Dendritic cell treated with granulocyte-macrophage colony-stimulating factor and Interleukin-4, amounts not matched to agents 40 ng/mL and 50 ng/mL, for 4 days (primary cell): Measurements from ENCODE around the gene PYURF.

Experiments used
- H3K27ac Mint-ChIP-seq: one replicate; pipeline ENCODE4 v1.8.0; 2022; ENCODE audit warnings: mild to moderate bottlenecking, mixed read lengths
- H3K27me3 Mint-ChIP-seq: one replicate; pipeline ENCODE4 v1.8.0; 2022; ENCODE audit warnings: mild to moderate bottlenecking, mixed read lengths
- H3K36me3 Mint-ChIP-seq: one replicate; pipeline ENCODE4 v1.8.0; 2022; ENCODE audit warnings: low read depth, mixed read lengths
- H3K4me1 Mint-ChIP-seq: one replicate; pipeline ENCODE4 v1.8.0; 2022; ENCODE audit warnings: low read depth, mixed read lengths
- H3K4me3 Mint-ChIP-seq: one replicate; pipeline ENCODE4 v1.8.0; 2022; ENCODE audit warnings: mild to moderate bottlenecking, moderate library complexity, mixed read lengths
- H3K9me3 Mint-ChIP-seq: one replicate; pipeline ENCODE4 v1.8.0; 2022; ENCODE audit warnings: mixed read lengths
- intact Hi-C: fragments of 100-400 bp; cut with micrococcal nuclease; formaldehyde crosslinking; loops from one replicate; pipeline ENCODE4 v1.15.0; 2022

Gene PYURF

GRCh38 chr4:88526221-88526815, 2.7 kb upstream of the PYURF start:
- H3K36me3 Mint-ChIP-seq: peaks cover 14% of the 10 kb centered on the region
- intact Hi-C loops: loop anchor here (5.0 kb wide), 1 partner anchor 291 kb away; no protein-coding TSS in a partner anchor
- no peak overlapping the region for H3K4me3 Mint-ChIP-seq
- no peaks in the 10 kb centered on the region for H3K9me3 Mint-ChIP-seq
- H3K27me3 Mint-ChIP-seq: peaks cover 1% of the 10 kb centered on the region
- H3K4me1 Mint-ChIP-seq: peaks cover 8% of the 10 kb centered on the region
- no peak overlapping the region for H3K27ac Mint-ChIP-seq

GRCh38 chr4:88524171-88524570, 595 bp upstream of the PYURF start:
- peaks cover 8% of the 10 kb centered on the region for H3K4me1 Mint-ChIP-seq
- peaks cover 25% of the 10 kb centered on the region for H3K36me3 Mint-ChIP-seq
- no peak overlapping the region for H3K4me3 Mint-ChIP-seq
- no peaks in the 10 kb centered on the region for H3K9me3 Mint-ChIP-seq
- intact Hi-C loops: no loop called here
- H3K27me3 Mint-ChIP-seq: peaks cover 1% of the 10 kb centered on the region
- H3K27ac Mint-ChIP-seq: peak overlapping the region; percentile 95

- intact Hi-C loops: loop anchor here (2.0 kb wide), 1 partner anchor 144 kb away; the partner anchor contains the start of gene HERC6
These were observed 763 bp downstream of the PYURF start for GRCh38 chr4:88522702-88523324.

DNA sequence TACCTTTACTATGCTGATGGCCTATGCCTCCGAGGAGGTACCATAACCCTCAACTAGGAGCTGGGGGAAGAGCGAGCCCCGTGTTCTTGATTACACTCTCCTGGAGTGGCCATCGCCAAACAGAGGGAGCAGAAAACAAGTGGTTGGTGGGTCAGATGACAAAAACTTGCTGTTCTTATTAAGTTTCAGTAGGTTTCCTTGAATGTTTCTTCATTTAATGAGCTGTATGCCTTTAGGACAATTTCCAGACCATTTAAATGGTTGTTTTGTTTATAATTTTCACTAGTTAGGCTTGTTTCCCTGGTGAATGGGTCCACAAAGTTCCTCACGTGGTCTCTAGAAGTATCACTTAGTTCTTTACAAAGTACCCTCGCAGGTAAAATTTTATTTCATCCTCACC, 4.7 kb downstream of the PYURF start:
- Mint-ChIP-seq H3K36me3 (peaks cover 25% of the 10 kb centered on the region), H3K27me3 (no peaks in the 10 kb centered on the region), H3K9me3 (no peaks in the 10 kb centered on the region), H3K4me3 (no peak overlapping the region), H3K4me1 (peaks cover 8% of the 10 kb centered on the region), H3K27ac (no peak overlapping the region)
- intact Hi-C loops: loop anchor here (2.0 to 10.0 kb wide), 3 partner anchors 60 to 484 kb away; partner anchors contain the start of gene PPM1K

More at GRCh38 chr4:88522702-88523324, 763 bp downstream of the PYURF start:
- Mint-ChIP-seq H3K27me3 (peaks cover 1% of the 10 kb centered on the region), H3K36me3 (peaks cover 25% of the 10 kb centered on the region), H3K9me3 (no peaks in the 10 kb centered on the region), H3K4me3 (peak overlapping the region; percentile 99), H3K4me1 (peaks cover 8% of the 10 kb centered on the region), H3K27ac (peak overlapping the region; percentile 95)

GRCh38 chr4:88517825-88518224, 5.8 kb downstream of the PYURF start:
- no peak overlapping the region for H3K27ac Mint-ChIP-seq
- peaks cover 8% of the 10 kb centered on the region for H3K4me1 Mint-ChIP-seq
- peaks cover 16% of the 10 kb centered on the region for H3K36me3 Mint-ChIP-seq
- H3K9me3 Mint-ChIP-seq: no peaks in the 10 kb centered on the region
- intact Hi-C loops: loop anchor here (2.0 to 10.0 kb wide), 3 partner anchors 59 to 483 kb away; partner anchors contain the start of gene PPM1K
- no peaks in the 10 kb centered on the region for H3K27me3 Mint-ChIP-seq
- no peak overlapping the region for H3K4me3 Mint-ChIP-seq

DNA sequence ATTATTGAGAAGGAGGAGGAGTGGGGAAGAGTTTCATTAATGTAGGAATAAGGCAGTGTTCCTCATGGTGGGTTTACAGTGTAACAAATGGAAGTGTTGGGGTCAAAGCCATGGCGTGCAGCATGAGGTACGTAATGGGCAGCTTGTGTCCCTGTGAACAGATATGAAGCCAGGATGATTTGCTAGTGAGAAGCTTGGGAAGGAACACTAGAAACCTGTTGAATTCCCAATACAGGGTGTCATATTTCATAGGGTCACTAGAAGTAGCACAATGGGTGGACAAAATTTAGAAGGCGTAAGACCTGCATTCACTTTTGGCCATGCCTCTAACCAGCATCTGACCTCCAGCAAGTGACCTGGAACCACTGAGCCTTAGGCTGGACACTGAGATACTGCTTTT, 6.8 kb downstream of the PYURF start:
- Mint-ChIP-seq H3K27ac (no peak overlapping the region), H3K4me1 (peaks cover under 1% of the 10 kb centered on the region)
- intact Hi-C loops: loop anchor here (5.0 to 10.0 kb wide), 2 partner anchors 234 to 482 kb away; partner anchors contain the start of gene PPM1K

DNA sequence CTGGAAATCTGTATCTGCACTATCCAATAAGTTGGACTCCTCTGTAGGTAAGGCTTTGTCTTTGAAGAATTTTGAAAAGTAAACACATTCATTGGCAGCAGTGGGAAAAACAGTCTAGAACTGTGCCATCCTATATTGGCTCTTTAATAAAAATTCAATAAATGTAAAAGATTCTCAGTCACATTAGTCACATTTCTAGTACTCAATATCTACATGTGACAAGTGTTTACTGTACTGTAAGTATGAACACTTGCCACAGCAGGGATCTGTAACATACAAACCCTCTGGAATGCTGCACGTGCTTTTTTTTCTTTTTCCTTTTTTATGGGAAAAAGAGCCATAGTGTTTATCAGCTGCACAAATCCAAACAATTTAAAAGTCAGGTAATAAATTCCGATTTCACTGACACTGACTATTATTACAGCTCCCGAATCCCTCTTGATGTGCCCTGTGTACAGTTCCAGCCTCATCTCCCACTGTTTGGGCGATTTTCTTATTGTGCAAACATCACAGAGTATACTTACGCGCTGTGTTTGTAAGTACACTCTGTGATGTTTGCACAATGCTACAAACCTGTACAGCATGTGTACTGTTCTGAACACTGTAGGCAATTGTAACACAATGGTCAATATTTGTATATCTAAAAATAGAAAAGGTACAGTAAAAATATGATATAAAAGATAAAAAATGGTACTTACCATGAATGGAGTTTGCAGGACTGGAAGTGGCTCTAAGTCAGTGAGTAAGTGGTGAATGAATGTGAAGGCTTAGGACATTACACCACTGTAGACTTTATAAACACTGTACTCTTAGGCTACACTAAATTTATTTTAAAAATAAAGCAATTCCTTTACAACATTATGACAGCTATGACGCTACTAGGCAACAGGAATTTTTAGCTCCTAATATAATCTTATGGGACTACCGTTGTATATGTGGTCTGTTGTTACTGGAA, 8.7 kb downstream of the PYURF start:
- intact Hi-C loops: loop anchor here (1.0 to 10.0 kb wide), 4 partner anchors 146 to 480 kb away; partner anchors contain the start of gene PPM1K
- Mint-ChIP-seq H3K27me3 (no peaks in the 10 kb centered on the region), H3K4me1 (no peaks in the 10 kb centered on the region), H3K4me3 (no peak overlapping the region), H3K9me3 (no peaks in the 10 kb centered on the region), H3K27ac (no peak overlapping the region), H3K36me3 (no peaks in the 10 kb centered on the region)

More for the DNA sequence above, 6.8 kb downstream of the PYURF start:
- Mint-ChIP-seq H3K27me3 (no peaks in the 10 kb centered on the region), H3K36me3 (peaks cover 13% of the 10 kb centered on the region), H3K9me3 (no peaks in the 10 kb centered on the region), H3K4me3 (no peak overlapping the region)

GRCh38 chr4:88511236-88511635, 12.3 kb downstream of the PYURF start:
- no peak overlapping the region for H3K27ac Mint-ChIP-seq
- intact Hi-C loops: loop anchor here (10.0 kb wide), 1 partner anchor 476 kb away; no protein-coding TSS in a partner anchor
- no peak overlapping the region for H3K4me3 Mint-ChIP-seq

GRCh38 chr4:88503344-88503743, 20.2 kb downstream of the PYURF start:
- Mint-ChIP-seq H3K4me1 (peaks cover under 1% of the 10 kb centered on the region), H3K36me3 (peaks cover 7% of the 10 kb centered on the region), H3K27me3 (no peaks in the 10 kb centered on the region), H3K9me3 (no peaks in the 10 kb centered on the region), H3K27ac (no peak overlapping the region), H3K4me3 (no peak overlapping the region)
- intact Hi-C loops: no loop called here

More at GRCh38 chr4:88511236-88511635, 12.3 kb downstream of the PYURF start:
- H3K9me3 Mint-ChIP-seq: no peaks in the 10 kb centered on the region
- peaks cover 6% of the 10 kb centered on the region for H3K4me1 Mint-ChIP-seq
- no peaks in the 10 kb centered on the region for H3K36me3 Mint-ChIP-seq
- H3K27me3 Mint-ChIP-seq: no peaks in the 10 kb centered on the region

DNA sequence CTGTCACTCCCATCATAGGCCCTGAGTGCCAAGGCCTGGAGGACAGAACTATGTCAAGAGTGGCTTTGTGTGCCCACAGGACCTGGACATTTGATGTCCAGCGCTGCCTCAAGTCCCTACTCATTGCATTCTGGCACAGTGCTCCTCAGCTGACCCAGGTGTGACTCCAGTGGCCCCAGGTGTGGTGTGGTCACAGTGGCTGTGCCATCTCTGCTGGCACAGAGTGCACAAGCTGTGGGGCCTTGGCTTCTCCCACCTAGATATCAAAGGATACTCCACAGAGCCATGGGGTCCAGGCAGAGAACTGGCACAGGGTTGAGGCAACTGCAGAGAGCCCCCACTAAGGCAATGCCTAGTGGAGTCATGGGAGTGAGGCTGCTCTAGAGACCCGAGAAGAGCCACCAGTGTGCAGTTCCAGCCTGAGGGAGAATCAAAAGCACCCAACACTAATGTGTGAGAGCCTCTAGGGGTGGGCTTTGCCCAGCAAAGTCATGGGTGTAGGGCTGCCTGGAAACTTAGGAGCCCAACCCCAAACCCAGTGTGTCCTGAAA, 25.6 kb downstream of the PYURF start:
- peaks cover 15% of the 10 kb centered on the region for H3K36me3 Mint-ChIP-seq
- no peaks in the 10 kb centered on the region for H3K27me3 Mint-ChIP-seq
- H3K4me3 Mint-ChIP-seq: no peak overlapping the region
- intact Hi-C loops: no loop called here
- no peaks in the 10 kb centered on the region for H3K9me3 Mint-ChIP-seq
- H3K4me1 Mint-ChIP-seq: no peaks in the 10 kb centered on the region
- H3K27ac Mint-ChIP-seq: no peak overlapping the region

GRCh38 chr4:88489100-88489761, 34.3 kb downstream of the PYURF start:
- intact Hi-C loops: no loop called here
- no peaks in the 10 kb centered on the region for H3K9me3 Mint-ChIP-seq
- no peak overlapping the region for H3K27ac Mint-ChIP-seq
- no peak overlapping the region for H3K4me3 Mint-ChIP-seq
- no peaks in the 10 kb centered on the region for H3K4me1 Mint-ChIP-seq
- H3K27me3 Mint-ChIP-seq: no peaks in the 10 kb centered on the region
- peaks cover 12% of the 10 kb centered on the region for H3K36me3 Mint-ChIP-seq

- Mint-ChIP-seq H3K4me1 (peaks cover 7% of the 10 kb centered on the region), H3K36me3 (no peaks in the 10 kb centered on the region), H3K27ac (no peak overlapping the region), H3K4me3 (no peak overlapping the region), H3K27me3 (no peaks in the 10 kb centered on the region), H3K9me3 (no peaks in the 10 kb centered on the region)
- intact Hi-C loops: no loop called here
These were observed 42.0 kb downstream of the PYURF start for GRCh38 chr4:88481537-88481936.

GRCh38 chr4:88478247-88478646, 45.3 kb downstream of the PYURF start:
- H3K27me3 Mint-ChIP-seq: no peaks in the 10 kb centered on the region
- intact Hi-C loops: no loop called here
- H3K36me3 Mint-ChIP-seq: peaks cover 8% of the 10 kb centered on the region
- H3K4me1 Mint-ChIP-seq: peaks cover 10% of the 10 kb centered on the region
- H3K9me3 Mint-ChIP-seq: no peaks in the 10 kb centered on the region
- H3K27ac Mint-ChIP-seq: no peak overlapping the region
- no peak overlapping the region for H3K4me3 Mint-ChIP-seq
